A673 (cell line): ENCODE data around the gene SPATA18.

ENCODE experiments used
- EZH2 ChIP-seq: fragments of 200-600 bp; sonication (generic); IDR thresholded peaks from 2 replicates; pipeline ENCODE4 v1.6.1; 2017; ENCODE audit warnings: borderline replicate concordance, low read depth, mild to moderate bottlenecking, mixed read lengths, antibody characterized with exemption, low read length; ENCODE audit not compliant: poor library complexity, severe bottlenecking
- TF ChIP-seq, protein P1 (sequence below): fragments of 300-800, 200-600 bp; sonication (generic); conservative IDR thresholded peaks from 2 replicates; pipeline ENCODE4 v1.5.1; 2017; ENCODE audit warnings: low read depth, mild to moderate bottlenecking, antibody characterized with exemption, low read length, moderate library complexity, mixed read lengths

- TF ChIP-seq, protein P1, sequence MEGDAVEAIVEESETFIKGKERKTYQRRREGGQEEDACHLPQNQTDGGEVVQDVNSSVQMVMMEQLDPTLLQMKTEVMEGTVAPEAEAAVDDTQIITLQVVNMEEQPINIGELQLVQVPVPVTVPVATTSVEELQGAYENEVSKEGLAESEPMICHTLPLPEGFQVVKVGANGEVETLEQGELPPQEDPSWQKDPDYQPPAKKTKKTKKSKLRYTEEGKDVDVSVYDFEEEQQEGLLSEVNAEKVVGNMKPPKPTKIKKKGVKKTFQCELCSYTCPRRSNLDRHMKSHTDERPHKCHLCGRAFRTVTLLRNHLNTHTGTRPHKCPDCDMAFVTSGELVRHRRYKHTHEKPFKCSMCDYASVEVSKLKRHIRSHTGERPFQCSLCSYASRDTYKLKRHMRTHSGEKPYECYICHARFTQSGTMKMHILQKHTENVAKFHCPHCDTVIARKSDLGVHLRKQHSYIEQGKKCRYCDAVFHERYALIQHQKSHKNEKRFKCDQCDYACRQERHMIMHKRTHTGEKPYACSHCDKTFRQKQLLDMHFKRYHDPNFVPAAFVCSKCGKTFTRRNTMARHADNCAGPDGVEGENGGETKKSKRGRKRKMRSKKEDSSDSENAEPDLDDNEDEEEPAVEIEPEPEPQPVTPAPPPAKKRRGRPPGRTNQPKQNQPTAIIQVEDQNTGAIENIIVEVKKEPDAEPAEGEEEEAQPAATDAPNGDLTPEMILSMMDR: no peak
- no peak for TF ChIP-seq EZH2
These were observed 6.1 kb upstream of the SPATA18 start for GRCh38 chr4:52045028-52045427.
